Measurements from ENCODE around the gene LAMA3. TPM values are rescaled to one million over a fixed set of nuclear protein-coding genes. Genes with fewer than 3 reads are reported as not detected.

Gene LAMA3
- total RNA-seq, 1 experiment from 2014 or later, result 8.1 TPM

GRCh38 chr18:23894661-23895175 lies 205.5 kb downstream of the LAMA3 start:
- ChIA-PET POLR2A (no interaction called here), CTCF (interaction anchor here (0.5 kb wide), 1 partner anchor 219 kb away, joined by 6 read pairs; no protein-coding TSS in a partner anchor)
- TF ChIP-seq REST (IDR thresholded peaks at IDR 0.05; ENCODE audit: insufficient read depth in 1 of 2, low read depth in 2 of 2, low read length in 1 of 2) (no peak), CTCF (IDR thresholded peaks at IDR 0.05) (no peak), SIN3A (IDR thresholded peaks at IDR 0.05; ENCODE audit: borderline replicate concordance, insufficient read depth, low read depth, low read length) (no peak), POLR2AphosphoS5 (IDR thresholded peaks at IDR 0.05; ENCODE audit: low read depth, low read length) (no peak), TCF7L2 (IDR thresholded peaks at IDR 0.05; ENCODE audit: low read depth, low read length) (no peak)
- H3K4me1 ChIP-seq (ENCODE audit: control insufficient read depth, insufficient read depth, low read length), result no peaks in the 10 kb centered on the region
- no peaks in the 10 kb centered on the region for H3K9me3 ChIP-seq (ENCODE audit: control insufficient read depth, insufficient read depth, low read depth, low read length)
- H3K27ac ChIP-seq (ENCODE audit: low read length), result no peak overlapping the region
- H3K27me3 ChIP-seq (ENCODE audit: control insufficient read depth, insufficient read depth, low read length), result peaks cover 11% of the 10 kb centered on the region; the same call in 1 of the 2 replicates
- intact Hi-C loops (cut with micrococcal nuclease; ENCODE audit: unreplicated experiment) (no loop called here), in situ Hi-C loops (cut with HindIII; ENCODE audit: low pct_unique_long_range_greater_than_20kb, low sequenced_read_pairs) (no loop called here)
- BruUV-seq (replicated peaks), result no TSS peak
- ATAC-seq (no peak), DNase-seq (ENCODE audit: low read depth, low spot score) (no peak)
- H3K36me3 ChIP-seq (ENCODE audit: control insufficient read depth, insufficient read depth, low read length), result no peaks in the 10 kb centered on the region
- no peak overlapping the region for H3K4me3 ChIP-seq (ENCODE audit: low read depth in 2 of 2, low read length in 2 of 2)

GRCh38 chr18:23897291-23897690 lies 208.0 kb downstream of the LAMA3 start:
- Histone ChIP-seq H3K4me1 (ENCODE audit: control insufficient read depth, insufficient read depth, low read length) (no peaks in the 10 kb centered on the region), H3K27ac (ENCODE audit: low read length) (no peak overlapping the region), H3K36me3 (ENCODE audit: control insufficient read depth, insufficient read depth, low read length) (no peaks in the 10 kb centered on the region), H3K27me3 (ENCODE audit: control insufficient read depth, insufficient read depth, low read length) (peaks cover 13% of the 10 kb centered on the region; the same call in 1 of the 2 replicates), H3K9me3 (ENCODE audit: control insufficient read depth, insufficient read depth, low read depth, low read length) (no peaks in the 10 kb centered on the region), H3K4me3 (ENCODE audit: low read depth in 2 of 2, low read length in 2 of 2) (no peak overlapping the region)
- ChIA-PET CTCF (no interaction called here), POLR2A (no interaction called here)
- no peak for TF ChIP-seq CTCF (IDR thresholded peaks at IDR 0.05)
- no peak for TF ChIP-seq TCF7L2 (IDR thresholded peaks at IDR 0.05; ENCODE audit: low read depth, low read length)
- no peak for TF ChIP-seq REST (IDR thresholded peaks at IDR 0.05; ENCODE audit: insufficient read depth in 1 of 2, low read depth in 2 of 2, low read length in 1 of 2)
- TF ChIP-seq SIN3A (IDR thresholded peaks at IDR 0.05; ENCODE audit: borderline replicate concordance, insufficient read depth, low read depth, low read length), result no peak
- TF ChIP-seq POLR2AphosphoS5 (IDR thresholded peaks at IDR 0.05; ENCODE audit: low read depth, low read length), result no peak
- in situ Hi-C loops (cut with HindIII; ENCODE audit: low pct_unique_long_range_greater_than_20kb, low sequenced_read_pairs) (no loop called here), intact Hi-C loops (cut with micrococcal nuclease; ENCODE audit: unreplicated experiment) (no loop called here)
- no TSS peak for BruUV-seq (replicated peaks)
- ATAC-seq, result no peak
- no peak for DNase-seq (ENCODE audit: low read depth, low spot score)

Measured in Panc1 (cell line).